Astrocyte of the cerebellum (primary cell): ENCODE measurements around the gene SLC6A18.

Experiments
- DNase-seq: peaks from one replicate; pipeline ENCODE4 v3.0.0-alpha.2; 2011; ENCODE audit warnings: low read depth
- H3K4me3 ChIP-seq: 2 replicates; pipeline ENCODE4 v1.5.1; 2011; ENCODE audit warnings: mild to moderate bottlenecking, low read depth, low read length, moderate library complexity
- in situ Hi-C: cut with HindIII; loops from 2 replicates; pipeline ENCODE4 v1.10.0; 2017; ENCODE audit warnings: low sequenced_read_pairs
- TF ChIP-seq, protein P1 (sequence below): IDR thresholded peaks from 2 replicates; pipeline ENCODE4 v1.5.1; 2012; ENCODE audit warnings: low read length, low read depth, moderate library complexity, mild to moderate bottlenecking; ENCODE audit errors: missing control alignments

SLC6A18 gene

GRCh38 chr5:1293416-1294205, 68.4 kb downstream of the SLC6A18 start:
- TF ChIP-seq, protein P1, sequence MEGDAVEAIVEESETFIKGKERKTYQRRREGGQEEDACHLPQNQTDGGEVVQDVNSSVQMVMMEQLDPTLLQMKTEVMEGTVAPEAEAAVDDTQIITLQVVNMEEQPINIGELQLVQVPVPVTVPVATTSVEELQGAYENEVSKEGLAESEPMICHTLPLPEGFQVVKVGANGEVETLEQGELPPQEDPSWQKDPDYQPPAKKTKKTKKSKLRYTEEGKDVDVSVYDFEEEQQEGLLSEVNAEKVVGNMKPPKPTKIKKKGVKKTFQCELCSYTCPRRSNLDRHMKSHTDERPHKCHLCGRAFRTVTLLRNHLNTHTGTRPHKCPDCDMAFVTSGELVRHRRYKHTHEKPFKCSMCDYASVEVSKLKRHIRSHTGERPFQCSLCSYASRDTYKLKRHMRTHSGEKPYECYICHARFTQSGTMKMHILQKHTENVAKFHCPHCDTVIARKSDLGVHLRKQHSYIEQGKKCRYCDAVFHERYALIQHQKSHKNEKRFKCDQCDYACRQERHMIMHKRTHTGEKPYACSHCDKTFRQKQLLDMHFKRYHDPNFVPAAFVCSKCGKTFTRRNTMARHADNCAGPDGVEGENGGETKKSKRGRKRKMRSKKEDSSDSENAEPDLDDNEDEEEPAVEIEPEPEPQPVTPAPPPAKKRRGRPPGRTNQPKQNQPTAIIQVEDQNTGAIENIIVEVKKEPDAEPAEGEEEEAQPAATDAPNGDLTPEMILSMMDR, result no peak
- H3K4me3 ChIP-seq, result no peak overlapping the region
- DNase-seq, result no peak
- in situ Hi-C loops, result no loop called here

DNA sequence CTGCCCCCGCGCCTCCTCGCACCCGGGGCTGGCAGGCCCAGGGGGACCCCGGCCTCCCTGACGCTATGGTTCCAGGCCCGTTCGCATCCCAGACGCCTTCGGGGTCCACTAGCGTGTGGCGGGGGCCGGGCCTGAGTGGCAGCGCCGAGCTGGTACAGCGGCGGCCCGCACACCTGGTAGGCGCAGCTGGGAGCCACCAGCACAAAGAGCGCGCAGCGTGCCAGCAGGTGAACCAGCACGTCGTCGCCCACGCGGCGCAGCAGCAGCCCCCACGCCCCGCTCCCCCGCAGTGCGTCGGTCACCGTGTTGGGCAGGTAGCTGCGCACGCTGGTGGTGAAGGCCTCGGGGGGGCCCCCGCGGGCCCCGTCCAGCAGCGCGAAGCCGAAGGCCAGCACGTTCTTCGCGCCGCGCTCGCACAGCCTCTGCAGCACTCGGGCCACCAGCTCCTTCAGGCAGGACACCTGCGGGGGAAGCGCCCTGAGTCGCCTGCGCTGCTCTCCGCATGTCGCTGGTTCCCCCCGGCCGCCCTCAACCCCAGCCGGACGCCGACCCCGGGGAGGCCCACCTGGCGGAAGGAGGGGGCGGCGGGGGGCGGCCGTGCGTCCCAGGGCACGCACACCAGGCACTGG, 69.1 kb downstream of the SLC6A18 start:
- in situ Hi-C loops, result no loop called here

DNA sequence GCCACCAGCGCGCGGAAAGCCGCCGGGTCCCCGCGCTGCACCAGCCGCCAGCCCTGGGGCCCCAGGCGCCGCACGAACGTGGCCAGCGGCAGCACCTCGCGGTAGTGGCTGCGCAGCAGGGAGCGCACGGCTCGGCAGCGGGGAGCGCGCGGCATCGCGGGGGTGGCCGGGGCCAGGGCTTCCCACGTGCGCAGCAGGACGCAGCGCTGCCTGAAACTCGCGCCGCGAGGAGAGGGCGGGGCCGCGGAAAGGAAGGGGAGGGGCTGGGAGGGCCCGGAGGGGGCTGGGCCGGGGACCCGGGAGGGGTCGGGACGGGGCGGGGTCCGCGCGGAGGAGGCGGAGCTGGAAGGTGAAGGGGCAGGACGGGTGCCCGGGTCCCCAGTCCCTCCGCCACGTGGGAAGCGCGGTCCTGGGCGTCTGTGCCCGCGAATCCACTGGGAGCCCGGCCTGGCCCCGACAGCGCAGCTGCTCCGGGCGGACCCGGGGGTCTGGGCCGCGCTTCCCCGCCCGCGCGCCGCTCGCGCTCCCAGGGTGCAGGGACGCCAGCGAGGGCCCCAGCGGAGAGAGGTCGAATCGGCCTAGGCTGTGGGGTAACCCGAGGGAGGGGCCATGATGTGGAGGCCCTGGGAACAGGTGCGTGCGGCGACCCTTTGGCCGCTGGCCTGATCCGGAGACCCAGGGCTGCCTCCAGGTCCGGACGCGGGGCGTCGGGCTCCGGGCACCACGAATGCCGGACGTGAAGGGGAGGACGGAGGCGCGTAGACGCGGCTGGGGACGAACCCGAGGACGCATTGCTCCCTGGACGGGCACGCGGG, 69.9 kb downstream of the SLC6A18 start, which contains the start of gene TERT:
TERT (minus strand) TSS at position 234 of the 815 bp plus-strand sequence; CDS start at position 155, 79 bp downstream.
- TF ChIP-seq, protein P1, result no peak
- no peak for DNase-seq
- in situ Hi-C loops, result no loop called here
- H3K4me3 ChIP-seq, result no peak within 1 kb of the TSS

More for the DNA sequence above, 69.1 kb downstream of the SLC6A18 start:
- TF ChIP-seq, protein P1, result no peak
- H3K4me3 ChIP-seq, result no peak overlapping the region
- no peak for DNase-seq

GRCh38 chr5:1295650-1296037, 70.5 kb downstream of the SLC6A18 start:
- in situ Hi-C loops, result no loop called here
- TF ChIP-seq, protein P1, result no peak
- no peak overlapping the region for H3K4me3 ChIP-seq
- DNase-seq, result no peak
